ENCODE data around the gene FBXO21.

- TF ChIP-seq CTCF (conservative IDR thresholded peaks at IDR 0.05 in 1 of 2, IDR thresholded peaks at IDR 0.05 in 1 of 2; ENCODE audit: low read depth in 1 of 2, low read length in 2 of 2): no peak
- no peak for TF ChIP-seq EZH2 (IDR thresholded peaks at IDR 0.05; ENCODE audit: low read length, missing control alignments)
Observed at GRCh38 chr12:117139025-117139717, 51.1 kb downstream of the FBXO21 start.
